GM23338 (cell line): ENCODE results near the gene TMPRSS5. TPM values are rescaled to one million over a fixed set of nuclear protein-coding genes. Genes with fewer than 3 reads are reported as not detected.

ENCODE experiments used
- ATAC-seq: fragments of 200-7000 bp; cut with Tn5 transposase; 3 replicates; pipeline ENCODE4 v1.9.1; 2020
- DNase-seq: peaks from one replicate; pipeline ENCODE4 v3.0.0-alpha.2; 2015; ENCODE audit warnings: low spot score
- H2AFZ ChIP-seq: fragments of 200-600 bp; sonication (generic); 2 replicates; pipeline ENCODE4 v1.8.0; 2016; ENCODE audit warnings: antibody characterized with exemption, mild to moderate bottlenecking, moderate library complexity
- H3F3A ChIP-seq: fragments of 200-600 bp; sonication (generic); replicated peaks from 2 replicates; pipeline ENCODE4 v1.8.0; 2017; ENCODE audit warnings: antibody characterized with exemption, mixed run types, low read depth
- H3K27ac ChIP-seq: fragments of 200-600 bp; sonication (generic); 2 replicates; pipeline ENCODE4 v1.6.1; 2016; ENCODE audit warnings: low read depth
- H3K27me3 ChIP-seq: fragments of 200-600 bp; sonication (generic); 2 replicates; pipeline ENCODE4 v1.8.0; 2016; ENCODE audit warnings: mild to moderate bottlenecking, mixed run types, moderate library complexity; ENCODE audit not compliant: insufficient read depth
- H3K36me3 ChIP-seq: fragments of 200-600 bp; sonication (generic); 2 replicates; pipeline ENCODE4 v1.8.0; 2016; ENCODE audit warnings: mild to moderate bottlenecking; ENCODE audit not compliant: insufficient read depth
- H3K4me1 ChIP-seq: fragments of 200-600 bp; sonication (generic); 2 replicates; pipeline ENCODE4 v1.8.0; 2016; ENCODE audit warnings: mild to moderate bottlenecking, moderate library complexity; ENCODE audit not compliant: insufficient read depth
- H3K4me2 ChIP-seq: fragments of 200-600 bp; sonication (generic); 2 replicates; pipeline ENCODE4 v1.7.1; 2017; ENCODE audit warnings: mixed run types
- H3K4me3 ChIP-seq: fragments of 200-600 bp; sonication (generic); 2 replicates; pipeline ENCODE4 v1.6.1; 2016; ENCODE audit warnings: mixed run types
- H3K79me2 ChIP-seq: fragments of 200-600 bp; sonication (generic); replicated peaks from 2 replicates; pipeline ENCODE4 v1.8.0; 2017; ENCODE audit warnings: mild to moderate bottlenecking; ENCODE audit not compliant: insufficient read depth
- H3K9me2 ChIP-seq: fragments of 200-600 bp; sonication (generic); 2 replicates; pipeline ENCODE4 v1.8.0; 2017; ENCODE audit not compliant: insufficient read depth
- H4K20me1 ChIP-seq: fragments of 200-600 bp; sonication (generic); replicated peaks from 2 replicates; pipeline ENCODE4 v1.8.0; 2017; ENCODE audit warnings: mild to moderate bottlenecking; ENCODE audit not compliant: insufficient read depth
- H3K27ac Mint-ChIP-seq: 2 replicates; pipeline ENCODE4 v1.8.0; 2020; ENCODE audit warnings: inconsistent platforms, mild to moderate bottlenecking, moderate library complexity, mixed read lengths
- H3K27me3 Mint-ChIP-seq: 3 replicates; pipeline ENCODE4 v1.8.0; 2022; ENCODE audit warnings: low read depth, mild to moderate bottlenecking, moderate library complexity, mixed read lengths, inconsistent platforms; ENCODE audit not compliant: insufficient read depth, poor library complexity
- H3K36me3 Mint-ChIP-seq: 3 replicates; pipeline ENCODE4 v1.8.0; 2021; ENCODE audit warnings: low read depth, mild to moderate bottlenecking, inconsistent platforms, moderate library complexity, mixed read lengths
- H3K4me1 Mint-ChIP-seq: 3 replicates; pipeline ENCODE4 v1.8.0; 2020; ENCODE audit warnings: mild to moderate bottlenecking, inconsistent platforms, mixed read lengths
- H3K4me3 Mint-ChIP-seq: 3 replicates; pipeline ENCODE4 v1.8.0; 2021; ENCODE audit warnings: moderate library complexity, mild to moderate bottlenecking, inconsistent platforms, mixed read lengths
- H3K9me3 Mint-ChIP-seq: 3 replicates; pipeline ENCODE4 v1.8.0; 2020; ENCODE audit warnings: moderate library complexity, mild to moderate bottlenecking, inconsistent platforms, mixed read lengths
- CREB1 ChIP-seq: fragments of 250-450 bp; sonication (Bioruptor Pico); IDR thresholded peaks from 2 replicates; pipeline ENCODE4 v1.5.0; 2020; ENCODE audit warnings: low read depth, mild to moderate bottlenecking, moderate library complexity
- EZH2 ChIP-seq: fragments of 200-600 bp; sonication (generic); IDR thresholded peaks from one replicate; pipeline ENCODE4 v1.8.0; 2017; ENCODE audit warnings: antibody characterized with exemption, mild to moderate bottlenecking, low read depth; ENCODE audit not compliant: unreplicated experiment
- JUNB ChIP-seq: IDR thresholded peaks from one replicate; pipeline ENCODE4 v1.6.1; 2016; ENCODE audit warnings: antibody characterized with exemption; ENCODE audit not compliant: unreplicated experiment
- NANOG ChIP-seq: IDR thresholded peaks from 2 replicates; pipeline ENCODE4 v1.6.1; 2016; ENCODE audit warnings: antibody characterized with exemption, borderline replicate concordance
- POLR2AphosphoS5 ChIP-seq: IDR thresholded peaks from 2 replicates; pipeline ENCODE4 v1.6.1; 2016; ENCODE audit warnings: antibody characterized with exemption, low read depth
- STAT1 ChIP-seq: IDR thresholded peaks from one replicate; pipeline ENCODE4 v1.6.1; 2016; ENCODE audit warnings: antibody characterized with exemption; ENCODE audit not compliant: unreplicated experiment
- ZNF114 ChIP-seq: fragments of 250-450 bp; sonication (Bioruptor Pico); IDR thresholded peaks from 2 replicates; pipeline ENCODE4 v1.5.0; 2020; ENCODE audit warnings: mild to moderate bottlenecking, moderate library complexity
- ZNF331 ChIP-seq: fragments of 250-450 bp; sonication (Bioruptor Pico); IDR thresholded peaks from 2 replicates; pipeline ENCODE4 v1.5.0; 2020; ENCODE audit warnings: low read depth, mild to moderate bottlenecking, moderate library complexity
- polyA plus RNA-seq: library from polyadenylated mRNA; unstranded; fragments of >200 nt; fragmentation: Nextera tagmentation; extraction: Ambion mirVana; gene quantifications from 2 replicates; pipeline ENCODE4 v1.2.1, GENCODE V29; 2016
- total RNA-seq: library from RNA; depleted of rRNA; stranded (reverse); fragments of >200 nt; shearing (Covaris generic); gene quantifications from 2 replicates; pipeline ENCODE4 v1.2.3, GENCODE V29; 2014
- TF ChIP-seq, protein P1 (sequence below): IDR thresholded peaks from 2 replicates; pipeline ENCODE4 v1.6.1; 2016; ENCODE audit warnings: antibody characterized with exemption
- TF ChIP-seq, protein P2 (sequence below), 2 experiments: fragments of 200-600 bp in 1 of 2; sonication (generic) in 1 of 2; conservative IDR thresholded peaks; 2 replicates each; pipeline versions ENCODE4 v1.5.1 to v1.6.1; 2016 to 2017; ENCODE audit warnings: antibody characterized with exemption in 2 of 2, low read depth in 2 of 2, mild to moderate bottlenecking in 2 of 2, moderate library complexity in 1 of 2
- TF ChIP-seq, protein P3 (sequence below): IDR thresholded peaks from one replicate; pipeline ENCODE4 v1.6.1; 2018; ENCODE audit warnings: antibody characterized with exemption; ENCODE audit not compliant: unreplicated experiment
- TF ChIP-seq, protein P4 (sequence below): fragments of 250-450 bp; sonication (Bioruptor Pico); IDR thresholded peaks from 2 replicates; pipeline ENCODE4 v1.5.0; 2020; ENCODE audit warnings: mild to moderate bottlenecking, moderate library complexity

Gene TMPRSS5
- total and polyA plus RNA-seq, 2 experiments from 2014 or later = not detected

DNA sequence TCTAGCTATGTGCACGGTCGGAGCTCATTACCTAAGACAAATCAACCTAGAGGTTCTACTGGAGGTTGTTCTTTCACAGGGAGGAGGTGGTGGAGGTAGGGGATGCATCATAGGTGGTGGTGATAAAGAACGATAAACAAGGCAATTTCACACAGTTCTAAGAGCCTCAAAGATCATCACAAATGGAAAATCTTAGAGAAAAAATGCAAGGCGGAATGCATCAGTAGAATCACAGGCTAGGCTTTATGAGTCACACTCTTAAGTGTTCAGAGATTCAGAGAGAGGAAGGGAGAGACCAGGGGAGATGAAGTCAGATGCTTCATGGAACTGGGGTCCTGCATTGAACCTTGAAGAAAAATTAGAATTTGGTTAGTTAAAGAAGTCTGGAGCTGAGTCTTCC lies 58.3 kb downstream of the TMPRSS5 start:
- Mint-ChIP-seq H3K4me1 (0 out of 3 replicates have a peak, but pooled peaks cover 3% of the 10 kb centered on the region), H3K4me3 (no peak overlapping the region), H3K36me3 (peaks cover 7% of the 10 kb centered on the region; the same call in 2 of the 3 replicates), H3K27ac (no peak overlapping the region), H3K27me3 (peaks cover 3% of the 10 kb centered on the region), H3K9me3 (peaks cover 25% of the 10 kb centered on the region)
- Histone ChIP-seq H3K4me2 (no peak overlapping the region), H4K20me1 (no peaks in the 10 kb centered on the region), H3K9me2 (no peaks in the 10 kb centered on the region), H3K79me2 (no peaks in the 10 kb centered on the region), H3F3A (no peaks in the 10 kb centered on the region), H3K27ac (no peak overlapping the region), H3K4me1 (no peaks in the 10 kb centered on the region), H2AFZ (no peak overlapping the region), H3K27me3 (no peaks in the 10 kb centered on the region), H3K4me3 (no peak overlapping the region), H3K36me3 (no peaks in the 10 kb centered on the region)
- no peak for DNase-seq
- no peak for ATAC-seq
- TF ChIP-seq POLR2AphosphoS5 (no peak), ZNF331 (no peak), CREB1 (CRISPR knock-in tag) (no peak), JUNB (no peak), NANOG (no peak), ZNF114 (CRISPR knock-in tag) (no peak), EZH2 (no peak), STAT1 (no peak)
- TF ChIP-seq, protein P1, sequence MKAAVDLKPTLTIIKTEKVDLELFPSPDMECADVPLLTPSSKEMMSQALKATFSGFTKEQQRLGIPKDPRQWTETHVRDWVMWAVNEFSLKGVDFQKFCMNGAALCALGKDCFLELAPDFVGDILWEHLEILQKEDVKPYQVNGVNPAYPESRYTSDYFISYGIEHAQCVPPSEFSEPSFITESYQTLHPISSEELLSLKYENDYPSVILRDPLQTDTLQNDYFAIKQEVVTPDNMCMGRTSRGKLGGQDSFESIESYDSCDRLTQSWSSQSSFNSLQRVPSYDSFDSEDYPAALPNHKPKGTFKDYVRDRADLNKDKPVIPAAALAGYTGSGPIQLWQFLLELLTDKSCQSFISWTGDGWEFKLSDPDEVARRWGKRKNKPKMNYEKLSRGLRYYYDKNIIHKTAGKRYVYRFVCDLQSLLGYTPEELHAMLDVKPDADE = no peak
- TF ChIP-seq, protein P2, sequence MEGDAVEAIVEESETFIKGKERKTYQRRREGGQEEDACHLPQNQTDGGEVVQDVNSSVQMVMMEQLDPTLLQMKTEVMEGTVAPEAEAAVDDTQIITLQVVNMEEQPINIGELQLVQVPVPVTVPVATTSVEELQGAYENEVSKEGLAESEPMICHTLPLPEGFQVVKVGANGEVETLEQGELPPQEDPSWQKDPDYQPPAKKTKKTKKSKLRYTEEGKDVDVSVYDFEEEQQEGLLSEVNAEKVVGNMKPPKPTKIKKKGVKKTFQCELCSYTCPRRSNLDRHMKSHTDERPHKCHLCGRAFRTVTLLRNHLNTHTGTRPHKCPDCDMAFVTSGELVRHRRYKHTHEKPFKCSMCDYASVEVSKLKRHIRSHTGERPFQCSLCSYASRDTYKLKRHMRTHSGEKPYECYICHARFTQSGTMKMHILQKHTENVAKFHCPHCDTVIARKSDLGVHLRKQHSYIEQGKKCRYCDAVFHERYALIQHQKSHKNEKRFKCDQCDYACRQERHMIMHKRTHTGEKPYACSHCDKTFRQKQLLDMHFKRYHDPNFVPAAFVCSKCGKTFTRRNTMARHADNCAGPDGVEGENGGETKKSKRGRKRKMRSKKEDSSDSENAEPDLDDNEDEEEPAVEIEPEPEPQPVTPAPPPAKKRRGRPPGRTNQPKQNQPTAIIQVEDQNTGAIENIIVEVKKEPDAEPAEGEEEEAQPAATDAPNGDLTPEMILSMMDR (conservative IDR thresholded peaks at IDR 0.05; ENCODE audit: low read depth in 2 of 2) = no peak
- TF ChIP-seq, protein P3, sequence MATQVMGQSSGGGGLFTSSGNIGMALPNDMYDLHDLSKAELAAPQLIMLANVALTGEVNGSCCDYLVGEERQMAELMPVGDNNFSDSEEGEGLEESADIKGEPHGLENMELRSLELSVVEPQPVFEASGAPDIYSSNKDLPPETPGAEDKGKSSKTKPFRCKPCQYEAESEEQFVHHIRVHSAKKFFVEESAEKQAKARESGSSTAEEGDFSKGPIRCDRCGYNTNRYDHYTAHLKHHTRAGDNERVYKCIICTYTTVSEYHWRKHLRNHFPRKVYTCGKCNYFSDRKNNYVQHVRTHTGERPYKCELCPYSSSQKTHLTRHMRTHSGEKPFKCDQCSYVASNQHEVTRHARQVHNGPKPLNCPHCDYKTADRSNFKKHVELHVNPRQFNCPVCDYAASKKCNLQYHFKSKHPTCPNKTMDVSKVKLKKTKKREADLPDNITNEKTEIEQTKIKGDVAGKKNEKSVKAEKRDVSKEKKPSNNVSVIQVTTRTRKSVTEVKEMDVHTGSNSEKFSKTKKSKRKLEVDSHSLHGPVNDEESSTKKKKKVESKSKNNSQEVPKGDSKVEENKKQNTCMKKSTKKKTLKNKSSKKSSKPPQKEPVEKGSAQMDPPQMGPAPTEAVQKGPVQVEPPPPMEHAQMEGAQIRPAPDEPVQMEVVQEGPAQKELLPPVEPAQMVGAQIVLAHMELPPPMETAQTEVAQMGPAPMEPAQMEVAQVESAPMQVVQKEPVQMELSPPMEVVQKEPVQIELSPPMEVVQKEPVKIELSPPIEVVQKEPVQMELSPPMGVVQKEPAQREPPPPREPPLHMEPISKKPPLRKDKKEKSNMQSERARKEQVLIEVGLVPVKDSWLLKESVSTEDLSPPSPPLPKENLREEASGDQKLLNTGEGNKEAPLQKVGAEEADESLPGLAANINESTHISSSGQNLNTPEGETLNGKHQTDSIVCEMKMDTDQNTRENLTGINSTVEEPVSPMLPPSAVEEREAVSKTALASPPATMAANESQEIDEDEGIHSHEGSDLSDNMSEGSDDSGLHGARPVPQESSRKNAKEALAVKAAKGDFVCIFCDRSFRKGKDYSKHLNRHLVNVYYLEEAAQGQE = no peak
- TF ChIP-seq, protein P4, sequence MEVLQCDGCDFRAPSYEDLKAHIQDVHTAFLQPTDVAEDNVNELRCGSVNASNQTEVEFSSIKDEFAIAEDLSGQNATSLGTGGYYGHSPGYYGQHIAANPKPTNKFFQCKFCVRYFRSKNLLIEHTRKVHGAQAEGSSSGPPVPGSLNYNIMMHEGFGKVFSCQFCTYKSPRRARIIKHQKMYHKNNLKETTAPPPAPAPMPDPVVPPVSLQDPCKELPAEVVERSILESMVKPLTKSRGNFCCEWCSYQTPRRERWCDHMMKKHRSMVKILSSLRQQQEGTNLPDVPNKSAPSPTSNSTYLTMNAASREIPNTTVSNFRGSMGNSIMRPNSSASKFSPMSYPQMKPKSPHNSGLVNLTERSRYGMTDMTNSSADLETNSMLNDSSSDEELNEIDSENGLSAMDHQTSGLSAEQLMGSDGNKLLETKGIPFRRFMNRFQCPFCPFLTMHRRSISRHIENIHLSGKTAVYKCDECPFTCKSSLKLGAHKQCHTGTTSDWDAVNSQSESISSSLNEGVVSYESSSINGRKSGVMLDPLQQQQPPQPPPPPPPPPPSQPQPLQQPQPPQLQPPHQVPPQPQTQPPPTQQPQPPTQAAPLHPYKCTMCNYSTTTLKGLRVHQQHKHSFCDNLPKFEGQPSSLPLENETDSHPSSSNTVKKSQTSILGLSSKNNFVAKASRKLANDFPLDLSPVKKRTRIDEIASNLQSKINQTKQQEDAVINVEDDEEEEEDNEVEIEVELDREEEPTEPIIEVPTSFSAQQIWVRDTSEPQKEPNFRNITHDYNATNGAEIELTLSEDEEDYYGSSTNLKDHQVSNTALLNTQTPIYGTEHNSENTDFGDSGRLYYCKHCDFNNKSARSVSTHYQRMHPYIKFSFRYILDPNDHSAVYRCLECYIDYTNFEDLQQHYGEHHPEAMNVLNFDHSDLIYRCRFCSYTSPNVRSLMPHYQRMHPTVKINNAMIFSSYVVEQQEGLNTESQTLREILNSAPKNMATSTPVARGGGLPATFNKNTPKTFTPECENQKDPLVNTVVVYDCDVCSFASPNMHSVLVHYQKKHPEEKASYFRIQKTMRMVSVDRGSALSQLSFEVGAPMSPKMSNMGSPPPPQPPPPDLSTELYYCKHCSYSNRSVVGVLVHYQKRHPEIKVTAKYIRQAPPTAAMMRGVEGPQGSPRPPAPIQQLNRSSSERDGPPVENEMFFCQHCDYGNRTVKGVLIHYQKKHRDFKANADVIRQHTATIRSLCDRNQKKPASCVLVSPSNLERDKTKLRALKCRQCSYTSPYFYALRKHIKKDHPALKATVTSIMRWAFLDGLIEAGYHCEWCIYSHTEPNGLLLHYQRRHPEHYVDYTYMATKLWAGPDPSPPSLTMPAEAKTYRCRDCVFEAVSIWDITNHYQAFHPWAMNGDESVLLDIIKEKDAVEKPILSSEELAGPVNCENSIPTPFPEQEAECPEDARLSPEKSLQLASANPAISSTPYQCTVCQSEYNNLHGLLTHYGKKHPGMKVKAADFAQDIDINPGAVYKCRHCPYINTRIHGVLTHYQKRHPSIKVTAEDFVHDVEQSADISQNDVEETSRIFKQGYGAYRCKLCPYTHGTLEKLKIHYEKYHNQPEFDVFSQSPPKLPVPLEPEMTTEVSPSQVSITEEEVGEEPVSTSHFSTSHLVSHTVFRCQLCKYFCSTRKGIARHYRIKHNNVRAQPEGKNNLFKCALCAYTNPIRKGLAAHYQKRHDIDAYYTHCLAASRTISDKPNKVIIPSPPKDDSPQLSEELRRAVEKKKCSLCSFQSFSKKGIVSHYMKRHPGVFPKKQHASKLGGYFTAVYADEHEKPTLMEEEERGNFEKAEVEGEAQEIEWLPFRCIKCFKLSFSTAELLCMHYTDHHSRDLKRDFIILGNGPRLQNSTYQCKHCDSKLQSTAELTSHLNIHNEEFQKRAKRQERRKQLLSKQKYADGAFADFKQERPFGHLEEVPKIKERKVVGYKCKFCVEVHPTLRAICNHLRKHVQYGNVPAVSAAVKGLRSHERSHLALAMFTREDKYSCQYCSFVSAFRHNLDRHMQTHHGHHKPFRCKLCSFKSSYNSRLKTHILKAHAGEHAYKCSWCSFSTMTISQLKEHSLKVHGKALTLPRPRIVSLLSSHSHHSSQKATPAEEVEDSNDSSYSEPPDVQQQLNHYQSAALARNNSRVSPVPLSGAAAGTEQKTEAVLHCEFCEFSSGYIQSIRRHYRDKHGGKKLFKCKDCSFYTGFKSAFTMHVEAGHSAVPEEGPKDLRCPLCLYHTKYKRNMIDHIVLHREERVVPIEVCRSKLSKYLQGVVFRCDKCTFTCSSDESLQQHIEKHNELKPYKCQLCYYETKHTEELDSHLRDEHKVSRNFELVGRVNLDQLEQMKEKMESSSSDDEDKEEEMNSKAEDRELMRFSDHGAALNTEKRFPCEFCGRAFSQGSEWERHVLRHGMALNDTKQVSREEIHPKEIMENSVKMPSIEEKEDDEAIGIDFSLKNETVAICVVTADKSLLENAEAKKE (CRISPR knock-in tag) = no peak
